ENCODE measurements around the gene PFKFB2.

The PFKFB2 gene

DNA sequence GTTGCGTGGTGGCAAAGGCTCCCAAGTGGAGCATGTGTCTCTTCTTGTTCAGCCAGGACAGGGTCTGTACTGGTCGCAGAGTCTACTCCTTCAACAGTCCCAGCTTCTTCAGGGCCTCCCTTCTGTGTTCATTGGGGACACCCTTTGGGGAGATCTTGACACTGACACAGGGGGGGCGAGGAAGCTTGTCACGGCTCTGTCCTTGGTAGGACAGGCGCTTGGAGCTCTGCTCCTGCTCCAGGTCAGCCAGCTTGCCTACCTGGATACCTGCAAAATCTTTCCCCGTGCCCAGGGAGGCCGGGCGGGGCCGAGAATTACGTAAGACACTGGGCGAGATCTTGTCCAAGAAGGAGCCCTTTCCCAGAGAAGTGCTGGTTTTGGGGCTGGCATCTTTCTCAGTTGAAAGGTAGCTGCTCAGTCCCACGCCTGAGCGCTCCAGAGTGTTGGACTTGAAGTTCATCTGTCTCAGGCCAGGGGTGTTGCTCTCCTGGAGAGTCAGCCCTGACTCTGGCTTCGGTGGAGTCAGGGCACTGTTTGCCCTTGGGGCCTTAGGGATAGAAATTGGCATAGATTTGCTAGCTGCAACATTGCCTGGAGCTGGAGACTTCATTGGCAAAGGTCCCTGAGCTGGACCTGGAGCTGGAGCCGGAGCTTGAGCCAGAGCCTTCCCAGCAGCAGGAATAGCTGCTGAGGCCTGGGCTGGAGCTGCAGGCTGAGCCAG is 31.0 kb upstream of the PFKFB2 start:
- TF ChIP-seq, protein P1, sequence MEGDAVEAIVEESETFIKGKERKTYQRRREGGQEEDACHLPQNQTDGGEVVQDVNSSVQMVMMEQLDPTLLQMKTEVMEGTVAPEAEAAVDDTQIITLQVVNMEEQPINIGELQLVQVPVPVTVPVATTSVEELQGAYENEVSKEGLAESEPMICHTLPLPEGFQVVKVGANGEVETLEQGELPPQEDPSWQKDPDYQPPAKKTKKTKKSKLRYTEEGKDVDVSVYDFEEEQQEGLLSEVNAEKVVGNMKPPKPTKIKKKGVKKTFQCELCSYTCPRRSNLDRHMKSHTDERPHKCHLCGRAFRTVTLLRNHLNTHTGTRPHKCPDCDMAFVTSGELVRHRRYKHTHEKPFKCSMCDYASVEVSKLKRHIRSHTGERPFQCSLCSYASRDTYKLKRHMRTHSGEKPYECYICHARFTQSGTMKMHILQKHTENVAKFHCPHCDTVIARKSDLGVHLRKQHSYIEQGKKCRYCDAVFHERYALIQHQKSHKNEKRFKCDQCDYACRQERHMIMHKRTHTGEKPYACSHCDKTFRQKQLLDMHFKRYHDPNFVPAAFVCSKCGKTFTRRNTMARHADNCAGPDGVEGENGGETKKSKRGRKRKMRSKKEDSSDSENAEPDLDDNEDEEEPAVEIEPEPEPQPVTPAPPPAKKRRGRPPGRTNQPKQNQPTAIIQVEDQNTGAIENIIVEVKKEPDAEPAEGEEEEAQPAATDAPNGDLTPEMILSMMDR (IDR thresholded peaks at IDR 0.05; ENCODE audit: low read depth, low read length, missing control alignments), result no peak
- no peak overlapping the region for H3K4me3 ChIP-seq (ENCODE audit: low read depth, low read length)
- no peak for DNase-seq (ENCODE audit: low read depth)

DNA sequence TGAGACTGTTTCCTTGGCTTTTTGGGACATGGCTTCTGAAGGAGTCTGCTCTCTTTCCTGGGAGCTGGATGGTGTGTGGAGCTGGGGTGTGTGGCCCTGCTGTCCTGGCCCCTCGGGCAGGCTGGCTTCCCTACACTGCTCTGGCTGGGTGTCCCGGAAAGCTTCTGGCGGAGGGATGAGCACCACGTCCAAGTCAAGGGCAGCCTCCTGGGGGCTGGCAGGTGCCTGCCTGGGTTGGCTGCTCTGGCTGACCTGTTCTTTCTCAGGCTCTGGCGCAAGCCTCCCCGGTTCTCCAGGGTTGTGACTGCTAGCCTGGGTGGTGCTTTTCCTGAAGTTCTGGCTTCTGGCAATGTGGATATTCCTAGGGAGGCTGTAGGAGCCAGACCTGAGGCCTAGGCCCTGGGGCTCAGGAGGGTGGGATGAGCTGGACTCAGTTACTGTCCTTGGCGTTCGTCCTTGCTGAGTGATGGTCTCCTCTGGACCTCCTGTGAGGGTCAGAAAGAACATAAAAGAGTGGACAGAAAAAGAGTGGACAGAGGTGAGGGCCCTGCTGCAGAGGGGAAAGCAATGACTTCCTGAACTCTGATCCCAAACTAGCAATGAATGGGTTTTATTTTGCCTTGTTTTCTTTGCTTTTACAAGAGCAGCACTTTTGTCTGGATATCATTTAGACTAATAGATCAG is 29.9 kb upstream of the PFKFB2 start:
- DNase-seq (ENCODE audit: low read depth), result no peak
- no peak overlapping the region for H3K4me3 ChIP-seq (ENCODE audit: low read depth, low read length)
- TF ChIP-seq, protein P1 (IDR thresholded peaks at IDR 0.05; ENCODE audit: low read depth, low read length, missing control alignments), result no peak

DNA sequence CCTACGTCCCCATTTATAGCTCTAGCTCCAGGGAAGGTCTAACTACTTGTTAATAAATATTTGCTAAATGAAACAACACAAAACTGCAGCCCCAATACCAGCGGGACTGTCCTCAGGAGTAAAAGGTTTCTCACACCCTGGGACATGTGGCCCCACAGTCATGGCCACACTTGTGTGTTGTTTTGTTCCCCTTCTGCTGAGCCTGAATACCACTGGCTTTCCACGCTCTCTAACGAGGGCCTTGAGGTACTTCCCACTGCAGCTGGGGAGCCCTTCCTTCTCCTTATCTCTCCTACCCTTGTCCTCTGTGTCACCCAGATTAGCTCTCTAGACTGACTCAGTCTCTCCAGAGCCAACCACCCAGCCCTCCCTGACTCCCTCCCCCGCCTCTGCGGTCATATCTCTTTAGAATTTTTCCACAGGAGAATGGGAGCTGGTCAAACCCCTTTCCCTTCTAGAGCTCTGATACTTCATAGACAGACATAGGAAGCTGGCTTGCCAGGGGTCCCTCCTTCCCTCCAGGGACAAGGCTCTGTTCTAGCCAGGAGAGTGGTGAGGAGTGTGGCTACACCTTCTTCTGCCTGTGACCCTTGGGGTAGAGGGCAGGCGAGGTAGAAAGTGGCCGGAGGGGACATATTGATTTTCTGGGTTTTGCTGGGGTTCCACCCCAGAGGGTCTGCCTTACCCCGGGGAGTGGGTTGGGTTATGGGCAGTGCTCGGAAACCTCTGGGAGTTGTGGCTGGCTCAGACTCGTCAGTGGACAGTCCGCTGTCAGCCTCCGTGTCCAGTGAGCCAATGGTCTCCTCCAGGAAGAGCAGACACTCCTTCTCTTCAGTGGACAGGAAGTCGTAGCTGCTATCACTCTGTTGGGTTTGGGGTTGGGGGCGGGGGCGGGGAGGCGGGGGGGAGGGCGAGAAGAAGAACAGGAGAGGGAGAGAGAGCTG is 28.6 kb upstream of the PFKFB2 start:
- DNase-seq (ENCODE audit: low read depth), result no peak
- H3K4me3 ChIP-seq (ENCODE audit: low read depth, low read length), result no peak overlapping the region
- TF ChIP-seq, protein P1 (IDR thresholded peaks at IDR 0.05; ENCODE audit: low read depth, low read length, missing control alignments), result no peak

DNA sequence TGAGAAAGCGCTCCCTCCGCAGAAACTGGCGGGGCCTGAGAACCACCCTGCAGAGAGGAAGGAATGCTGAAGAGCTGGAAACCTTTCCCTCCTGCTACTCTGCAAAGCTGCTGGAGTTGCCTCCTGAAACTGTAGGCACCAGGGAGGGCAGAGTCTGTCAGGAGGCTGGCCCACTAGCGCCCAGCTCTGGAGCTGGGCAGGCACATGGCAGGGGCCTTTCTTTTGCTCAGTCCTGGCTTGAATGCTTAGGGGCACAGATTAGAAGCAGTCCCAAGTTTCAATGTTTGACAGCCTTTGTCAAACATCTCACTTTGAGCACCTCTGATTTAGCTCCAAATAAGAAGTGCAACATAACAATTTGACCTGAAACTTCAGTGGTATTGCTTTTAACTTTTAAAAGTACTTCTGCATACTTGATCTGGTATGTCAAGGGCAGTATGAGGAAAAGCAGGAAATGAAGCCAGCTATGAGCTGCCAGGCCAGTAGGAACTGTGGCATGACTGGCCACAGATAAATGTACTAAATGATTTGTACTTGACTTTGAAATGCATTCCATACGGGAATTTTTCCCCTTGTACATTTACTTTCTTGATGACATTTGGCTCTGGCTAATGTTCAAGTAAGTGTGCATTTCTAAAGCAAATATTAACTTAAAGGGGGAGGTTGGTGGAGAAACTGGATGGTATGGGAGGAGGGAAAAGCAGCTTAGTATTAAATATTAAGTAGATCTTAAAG is 27.8 kb upstream of the PFKFB2 start:
- no peak overlapping the region for H3K4me3 ChIP-seq (ENCODE audit: low read depth, low read length)
- no peak for DNase-seq (ENCODE audit: low read depth)
- TF ChIP-seq, protein P1 (IDR thresholded peaks at IDR 0.05; ENCODE audit: low read depth, low read length, missing control alignments), result no peak

DNA sequence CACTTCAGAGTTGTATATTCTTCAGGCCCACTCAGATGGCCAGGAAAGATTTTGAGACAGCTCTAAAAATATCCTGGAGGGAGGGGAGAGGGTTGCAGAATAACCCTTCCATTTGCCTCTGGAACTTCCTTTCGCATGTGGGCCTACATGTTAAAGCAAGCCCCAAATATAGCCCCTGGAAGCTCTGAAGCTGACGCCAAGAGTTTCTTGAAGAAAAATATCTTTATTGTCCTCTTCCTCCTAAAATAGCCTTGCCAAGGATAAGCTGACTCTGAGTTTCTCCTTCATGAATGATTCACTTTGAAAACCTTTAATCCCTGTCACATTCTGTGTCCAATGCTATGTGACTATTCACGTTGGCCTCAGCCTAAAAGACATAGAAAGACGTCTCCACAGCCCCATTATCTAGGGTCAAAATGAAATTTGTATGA is 27.0 kb upstream of the PFKFB2 start:
- TF ChIP-seq, protein P1 (IDR thresholded peaks at IDR 0.05; ENCODE audit: low read depth, low read length, missing control alignments), result no peak
- DNase-seq (ENCODE audit: low read depth), result no peak
- no peak overlapping the region for H3K4me3 ChIP-seq (ENCODE audit: low read depth, low read length)

DNA sequence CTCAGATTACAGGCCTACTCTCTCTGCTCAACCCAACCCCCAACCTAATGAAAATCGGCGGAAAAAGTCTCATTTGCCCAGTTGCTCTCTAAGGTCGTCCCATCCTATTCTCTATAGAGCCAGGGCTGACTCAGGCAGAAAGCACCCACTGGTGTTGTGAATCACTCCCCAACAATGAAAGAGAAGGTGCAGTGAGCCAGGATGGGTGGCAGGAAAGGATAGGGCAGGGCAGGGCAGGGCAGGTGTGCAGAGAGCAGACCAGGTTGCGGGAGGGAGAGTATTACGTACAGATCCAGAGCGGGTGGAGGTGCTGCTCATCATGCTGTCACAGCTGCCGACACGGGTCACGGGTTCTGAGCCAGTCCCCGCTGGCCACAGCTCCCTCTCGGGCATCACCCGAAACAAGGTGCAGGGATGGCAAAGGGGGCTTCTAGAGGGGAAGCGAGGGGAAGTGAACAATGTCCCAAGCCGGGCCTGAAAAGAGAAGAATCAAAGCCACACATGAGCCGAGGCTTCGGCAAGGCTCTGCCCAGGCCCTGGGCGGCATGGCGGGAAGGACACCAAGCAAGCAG is 25.8 kb upstream of the PFKFB2 start:
- no peak overlapping the region for H3K4me3 ChIP-seq (ENCODE audit: low read depth, low read length)
- no peak for DNase-seq (ENCODE audit: low read depth)
- TF ChIP-seq, protein P1 (IDR thresholded peaks at IDR 0.05; ENCODE audit: low read depth, low read length, missing control alignments), result no peak
